Liver (tissue), 9 donors: ENCODE data around the gene PCDHB7. TPM values are rescaled to one million over a fixed set of nuclear protein-coding genes. Genes with fewer than 3 reads are reported as not detected.
"Not testable (repeated sequence)": the region's sequence is repeated elsewhere in the genome, so short reads cannot be mapped to it uniquely, and the experiment has no call there.

ENCODE experiments used
- DNase-seq: peaks from one replicate; pipeline ENCODE4 v3.0.0-alpha.2; 2017; ENCODE audit warnings: low spot score
- H3K27ac ChIP-seq, 2 donors: one replicate each; pipeline ENCODE4 v1.7.0; 2013; ENCODE audit warnings: inconsistent platforms in 2 of 2, low read length in 2 of 2, control low read depth in 1 of 2, low read depth in 1 of 2, mild to moderate bottlenecking in 1 of 2
- H3K27me3 ChIP-seq, 4 donors: one replicate each; pipeline versions ENCODE4 v1.6.1 to v1.7.0; 2013; ENCODE audit warnings: low read length in 3 of 4, inconsistent platforms in 1 of 4, mild to moderate bottlenecking in 1 of 4, moderate library complexity in 1 of 4; ENCODE audit not compliant: control insufficient read depth in 4 of 4, insufficient read depth in 4 of 4
- H3K36me3 ChIP-seq, 4 donors: one replicate each; pipeline versions ENCODE4 v1.6.1 to v1.7.0; 2013; ENCODE audit warnings: low read length in 3 of 4, mild to moderate bottlenecking in 3 of 4, low read depth in 1 of 4, moderate library complexity in 1 of 4; ENCODE audit not compliant: control insufficient read depth in 4 of 4, insufficient read depth in 3 of 4
- H3K4me1 ChIP-seq, 4 donors: one replicate each; pipeline versions ENCODE4 v1.6.1 to v1.7.0; 2013; ENCODE audit warnings: low read length in 3 of 4, mild to moderate bottlenecking in 3 of 4, moderate library complexity in 1 of 4; ENCODE audit not compliant: control insufficient read depth in 4 of 4, insufficient read depth in 4 of 4
- H3K4me3 ChIP-seq, 3 donors: one replicate each; pipeline versions ENCODE4 v1.6.1 to v1.7.0; 2013; ENCODE audit warnings: low read length in 3 of 3, control low read depth in 1 of 3, low read depth in 1 of 3, mild to moderate bottlenecking in 1 of 3
- H3K9ac ChIP-seq, 2 donors: one replicate each; pipeline ENCODE4 v1.7.0; 2013; ENCODE audit warnings: low read length in 2 of 2, mild to moderate bottlenecking in 2 of 2, moderate library complexity in 2 of 2, control low read depth in 1 of 2, low read depth in 1 of 2
- H3K9me3 ChIP-seq, 4 donors: one replicate each; pipeline versions ENCODE4 v1.6.1 to v1.7.0; 2013; ENCODE audit warnings: low read length in 3 of 4; ENCODE audit not compliant: control insufficient read depth in 4 of 4
- EGR1 ChIP-seq, 2 donors: IDR thresholded peaks; 2 replicates each; pipeline ENCODE4 v1.6.1; 2016 to 2018; ENCODE audit warnings: antibody characterized with exemption in 2 of 2, low read depth in 2 of 2
- FOXA1 ChIP-seq: IDR thresholded peaks from 2 replicates; pipeline ENCODE4 v1.6.1; 2016; ENCODE audit warnings: antibody characterized with exemption
- GABPA ChIP-seq, 2 donors: IDR thresholded peaks in 1 of 2; conservative IDR thresholded peaks in 1 of 2; 2 replicates each; pipeline ENCODE4 v1.6.1; 2016; ENCODE audit warnings: antibody characterized with exemption in 2 of 2, mild to moderate bottlenecking in 1 of 2, moderate library complexity in 1 of 2
- HNF4A ChIP-seq, 2 donors: conservative IDR thresholded peaks; 2 replicates each; pipeline ENCODE4 v1.6.1; 2016; ENCODE audit warnings: antibody characterized with exemption in 2 of 2, mild to moderate bottlenecking in 2 of 2
- HNF4G ChIP-seq: IDR thresholded peaks from 2 replicates; pipeline ENCODE4 v1.6.1; 2016; ENCODE audit warnings: antibody characterized with exemption
- JUND ChIP-seq, 2 donors: IDR thresholded peaks; 2 replicates each; pipeline ENCODE4 v1.6.1; 2016; ENCODE audit warnings: antibody characterized with exemption in 2 of 2
- NR2F2 ChIP-seq: IDR thresholded peaks from 2 replicates; pipeline ENCODE4 v1.6.1; 2016; ENCODE audit warnings: antibody characterized with exemption
- RAD21 ChIP-seq, 2 donors: IDR thresholded peaks; 2 replicates each; pipeline ENCODE4 v1.6.1; 2016; ENCODE audit warnings: antibody characterized with exemption in 2 of 2, mild to moderate bottlenecking in 2 of 2
- RXRA ChIP-seq, 2 donors: IDR thresholded peaks; 2 replicates each; pipeline ENCODE4 v1.6.1; 2017 to 2018; ENCODE audit warnings: antibody characterized with exemption in 2 of 2, mild to moderate bottlenecking in 1 of 2
- SP1 ChIP-seq: IDR thresholded peaks from 2 replicates; pipeline ENCODE4 v1.6.1; 2018; ENCODE audit warnings: antibody characterized with exemption, mild to moderate bottlenecking
- TAF1 ChIP-seq: conservative IDR thresholded peaks from 2 replicates; pipeline ENCODE4 v1.6.1; 2016; ENCODE audit warnings: antibody characterized with exemption, mild to moderate bottlenecking
- YY1 ChIP-seq: IDR thresholded peaks from 2 replicates; pipeline ENCODE4 v1.6.1; 2016; ENCODE audit warnings: antibody characterized with exemption, mild to moderate bottlenecking
- ZBTB33 ChIP-seq: IDR thresholded peaks from 2 replicates; pipeline ENCODE4 v1.6.1; 2016; ENCODE audit warnings: antibody characterized with exemption
- WGBS: extraction: QIAGEN DNeasy Blood & Tissue Kit; methylation state at CpG from one replicate; pipeline ENCODE4 v1.1.7; 2013; 5-methylcytosine and 5-hydroxymethylcytosine counted together
- polyA plus RNA-seq, 2 donors: library from polyadenylated mRNA; stranded (reverse) in 1 of 2; unstranded in 1 of 2; fragments of 200-250 nt in 1 of 2; fragments of >200 nt in 1 of 2; fragmentation: Nextera tagmentation in 1 of 2; extraction: Ambion mirVana in 1 of 2; gene quantifications; one replicate each; pipeline versions ENCODE4 v1.2.1 to v1.2.3, GENCODE V29; 2013 to 2015
- total RNA-seq, 2 donors: library from RNA; depleted of rRNA; stranded (reverse); fragments of >200 nt; gene quantifications; one replicate each; pipeline ENCODE4 v1.2.3, GENCODE V29; 2014
- TF ChIP-seq, protein P1 (sequence below): IDR thresholded peaks from 2 replicates; pipeline ENCODE4 v1.6.1; 2016; ENCODE audit warnings: antibody characterized with exemption
- TF ChIP-seq, protein P2 (sequence below): IDR thresholded peaks from 2 replicates; pipeline ENCODE4 v1.6.1; 2016; ENCODE audit warnings: antibody characterized with exemption
- TF ChIP-seq, protein P3 (sequence below): fragments of 150-350 bp; IDR thresholded peaks from 2 replicates; pipeline ENCODE4 v1.5.1; 2017; ENCODE audit warnings: improper control_type of control experiment, low read depth, low read length; ENCODE audit not compliant: missing input control
- donor health status: healthy.
- donor health status: healthy.
- donor health status: healthy.
- donor health status: healthy.
- donor health status: healthy.

Gene PCDHB7
- total and polyA plus RNA-seq, 4 donors: 0.08 to 0.21 (median 0.09) TPM; not detected in 1

DNA sequence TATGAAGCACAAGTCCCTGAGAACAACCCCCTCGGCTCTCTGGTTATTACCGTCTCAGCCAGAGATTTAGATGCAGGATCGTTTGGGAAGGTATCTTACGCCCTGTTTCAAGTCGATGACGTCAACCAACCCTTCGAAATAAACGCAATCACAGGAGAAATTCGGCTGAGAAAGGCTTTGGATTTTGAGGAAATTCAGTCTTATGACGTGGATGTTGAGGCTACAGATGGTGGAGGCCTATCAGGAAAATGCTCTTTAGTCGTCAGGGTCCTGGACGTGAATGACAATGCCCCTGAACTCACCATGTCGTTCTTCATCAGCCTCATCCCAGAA, 21.5 kb upstream of the PCDHB7 start:
- TF ChIP-seq, protein P1, sequence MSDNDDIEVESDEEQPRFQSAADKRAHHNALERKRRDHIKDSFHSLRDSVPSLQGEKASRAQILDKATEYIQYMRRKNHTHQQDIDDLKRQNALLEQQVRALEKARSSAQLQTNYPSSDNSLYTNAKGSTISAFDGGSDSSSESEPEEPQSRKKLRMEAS: no peak
- TF ChIP-seq ZBTB33 (no peak), FOXA1 (no peak), RXRA (IDR thresholded peaks at IDR 0.05) (no peak), GABPA (IDR thresholded peaks at IDR 0.05 in 1 of 2, conservative IDR thresholded peaks at IDR 0.05 in 1 of 2) (no peak), HNF4G (no peak), TAF1 (no peak), SP1 (no peak), EGR1 (IDR thresholded peaks at IDR 0.05; ENCODE audit: low read depth in 2 of 2) (no peak)
- TF ChIP-seq, protein P2, sequence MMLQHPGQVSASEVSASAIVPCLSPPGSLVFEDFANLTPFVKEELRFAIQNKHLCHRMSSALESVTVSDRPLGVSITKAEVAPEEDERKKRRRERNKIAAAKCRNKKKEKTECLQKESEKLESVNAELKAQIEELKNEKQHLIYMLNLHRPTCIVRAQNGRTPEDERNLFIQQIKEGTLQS: no peak
- Histone ChIP-seq H3K27me3 (peaks cover 0 to 6% (median 0%) of the 10 kb centered on the region in 4 donors), H3K36me3 (no peaks in the 10 kb centered on the region), H3K4me1 (no peaks in the 10 kb centered on the region), H3K4me3 (no peak overlapping the region), H3K9me3 (peaks cover 16 to 38% (median 22%) of the 10 kb centered on the region in 4 donors), H3K9ac (no peak overlapping the region), H3K27ac (no peak overlapping the region)
- DNase-seq: no peak
- WGBS: 28% methylated on average over 13 of the region's 13 CpGs

- DNase-seq, H3K4me1 ChIP-seq, H3K36me3 ChIP-seq, H3K4me3 ChIP-seq, H3K9ac ChIP-seq, H3K27me3 ChIP-seq, H3K27ac ChIP-seq: not testable (repeated sequence)
- WGBS: 33% methylated on average over 39 of the region's 41 CpGs
- H3K9me3 ChIP-seq: peaks cover 16 to 44% (median 26%) of the 10 kb centered on the region in 4 donors
Observed at GRCh38 chr5:141151632-141152031, 20.8 kb upstream of the PCDHB7 start.

GRCh38 chr5:141152096-141152495, 20.3 kb upstream of the PCDHB7 start:
- 27% methylated on average over 36 of the region's 36 CpGs for WGBS
- DNase-seq: not testable (repeated sequence)

DNA sequence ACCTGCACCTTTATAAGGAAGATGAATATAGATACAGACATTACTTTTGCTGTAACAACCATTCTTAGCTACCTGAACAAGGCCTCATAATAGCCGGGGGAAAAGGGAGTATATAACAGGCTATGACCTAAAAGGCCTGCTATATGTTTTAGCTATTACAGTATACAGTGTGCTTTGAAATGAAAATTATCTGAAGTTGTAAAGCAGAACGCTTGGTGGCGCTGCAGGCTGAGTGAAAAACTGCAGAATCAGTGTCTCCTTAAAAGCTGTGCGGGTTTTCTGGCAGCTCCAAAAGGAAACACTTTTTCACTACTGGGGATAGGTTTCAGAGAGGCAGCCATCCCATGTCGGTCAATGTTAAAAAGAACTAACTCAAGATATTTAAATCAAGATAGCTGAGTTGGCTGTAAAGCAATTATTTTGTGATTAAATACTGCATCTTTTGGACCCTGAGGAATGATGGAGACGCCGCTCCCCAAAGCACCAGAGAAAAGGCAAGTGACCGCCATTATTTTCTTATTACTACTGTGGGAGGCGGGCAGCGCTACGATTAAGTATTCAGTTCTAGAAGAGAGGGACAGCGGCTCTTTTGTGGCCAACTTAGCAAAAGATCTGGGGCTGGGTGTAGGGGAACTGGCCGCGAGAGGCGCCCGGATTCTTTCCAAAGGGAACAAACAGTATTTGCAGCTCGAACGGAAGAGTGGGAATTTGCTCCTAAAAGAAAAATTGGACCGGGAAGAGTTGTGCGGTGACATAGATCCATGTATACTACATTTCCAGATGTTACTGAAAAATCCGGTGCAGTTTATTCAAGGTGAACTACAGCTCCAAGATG, 16.7 kb upstream of the PCDHB7 start:
- no peaks in the 10 kb centered on the region for H3K4me1 ChIP-seq
- 25% methylated on average over 21 of the region's 21 CpGs for WGBS
- H3K9me3 ChIP-seq: peaks cover 8 to 47% (median 26%) of the 10 kb centered on the region in 4 donors
- peaks cover 0 to 6% (median 3%) of the 10 kb centered on the region in 4 donors for H3K27me3 ChIP-seq
- no peak overlapping the region for H3K4me3 ChIP-seq
- no peaks in the 10 kb centered on the region for H3K36me3 ChIP-seq
- no peak overlapping the region for H3K9ac ChIP-seq
- no peak overlapping the region for H3K27ac ChIP-seq
- no peak for DNase-seq
- TF ChIP-seq, protein P3, sequence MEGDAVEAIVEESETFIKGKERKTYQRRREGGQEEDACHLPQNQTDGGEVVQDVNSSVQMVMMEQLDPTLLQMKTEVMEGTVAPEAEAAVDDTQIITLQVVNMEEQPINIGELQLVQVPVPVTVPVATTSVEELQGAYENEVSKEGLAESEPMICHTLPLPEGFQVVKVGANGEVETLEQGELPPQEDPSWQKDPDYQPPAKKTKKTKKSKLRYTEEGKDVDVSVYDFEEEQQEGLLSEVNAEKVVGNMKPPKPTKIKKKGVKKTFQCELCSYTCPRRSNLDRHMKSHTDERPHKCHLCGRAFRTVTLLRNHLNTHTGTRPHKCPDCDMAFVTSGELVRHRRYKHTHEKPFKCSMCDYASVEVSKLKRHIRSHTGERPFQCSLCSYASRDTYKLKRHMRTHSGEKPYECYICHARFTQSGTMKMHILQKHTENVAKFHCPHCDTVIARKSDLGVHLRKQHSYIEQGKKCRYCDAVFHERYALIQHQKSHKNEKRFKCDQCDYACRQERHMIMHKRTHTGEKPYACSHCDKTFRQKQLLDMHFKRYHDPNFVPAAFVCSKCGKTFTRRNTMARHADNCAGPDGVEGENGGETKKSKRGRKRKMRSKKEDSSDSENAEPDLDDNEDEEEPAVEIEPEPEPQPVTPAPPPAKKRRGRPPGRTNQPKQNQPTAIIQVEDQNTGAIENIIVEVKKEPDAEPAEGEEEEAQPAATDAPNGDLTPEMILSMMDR: no peak
- TF ChIP-seq YY1 (no peak), JUND (IDR thresholded peaks at IDR 0.05) (no peak), GABPA (IDR thresholded peaks at IDR 0.05 in 1 of 2, conservative IDR thresholded peaks at IDR 0.05 in 1 of 2) (no peak), RAD21 (IDR thresholded peaks at IDR 0.05) (no peak), HNF4A (conservative IDR thresholded peaks at IDR 0.05) (no peak), NR2F2 (no peak), EGR1 (IDR thresholded peaks at IDR 0.05; ENCODE audit: low read depth in 2 of 2) (no peak)
- TF ChIP-seq, protein P1: no peak
- TF ChIP-seq, protein P2: no peak

More at GRCh38 chr5:141152096-141152495, 20.3 kb upstream of the PCDHB7 start:
- not testable (repeated sequence) for H3K4me3 ChIP-seq, H3K27ac ChIP-seq, H3K36me3 ChIP-seq, H3K9ac ChIP-seq, H3K4me1 ChIP-seq, H3K27me3 ChIP-seq
- peaks cover 16 to 48% (median 28%) of the 10 kb centered on the region in 4 donors for H3K9me3 ChIP-seq
